ENCODE measurements around the gene MCTP1. TPM values are rescaled to one million over a fixed set of nuclear protein-coding genes. Genes with fewer than 3 reads are reported as not detected.

The MCTP1 gene
- total and polyA plus RNA-seq, 2 of the 8 experiments (the other 6 are each of a cell fraction or from before 2014, with no cell fraction given), result 0.56 to 3.4 TPM

GRCh38 chr5:94731471-94731870, 553.4 kb downstream of the MCTP1 start:
- Histone ChIP-seq H2BK20ac (ENCODE audit: low read length) (no peak overlapping the region), H3K4me1 (replicated peaks in 1 of 4; ENCODE audit: control insufficient read depth in 3 of 4, insufficient read depth in 4 of 4, low read length in 3 of 4) (no peaks in the 10 kb centered on the region), H3K36me3 (ENCODE audit: control insufficient read depth in 2 of 4, insufficient read depth in 4 of 4, low read length in 3 of 4) (no peaks in the 10 kb centered on the region), H3K56ac (replicated peaks; ENCODE audit: insufficient read length, low read depth, low read length) (no peak overlapping the region), H3K4me2 (ENCODE audit: insufficient read depth in 1 of 2, low read depth in 2 of 2, low read length in 2 of 2) (no peak overlapping the region), H3K9me3 (ENCODE audit: insufficient read depth in 2 of 2, low read depth in 1 of 2, low read length in 1 of 2) (no peaks in the 10 kb centered on the region), H3K4ac (replicated peaks; ENCODE audit: insufficient read length, low read depth, low read length) (no peak overlapping the region), H2AK5ac (ENCODE audit: low read depth, low read length) (no peak overlapping the region), H2BK15ac (ENCODE audit: low read length) (no peak overlapping the region), H4K20me1 (replicated peaks in 1 of 2; ENCODE audit: control insufficient read depth in 1 of 2, insufficient read depth in 2 of 2, low read length in 2 of 2) (no peaks in the 10 kb centered on the region), H3K9ac (replicated peaks in 1 of 4; ENCODE audit: extremely low read depth in 1 of 4, low read depth in 3 of 4, low read length in 3 of 4) (no peak overlapping the region), H3K4me3 (ENCODE audit: extremely low read depth in 1 of 4, insufficient read depth in 2 of 4, low read depth in 3 of 4, low read length in 4 of 4) (no peak overlapping the region), H3K27me3 (replicated peaks in 1 of 4; ENCODE audit: control insufficient read depth in 3 of 4, extremely low read depth in 1 of 4, insufficient read depth in 3 of 4, low read length in 3 of 4) (no peaks in the 10 kb centered on the region), H3K79me2 (ENCODE audit: control insufficient read depth in 1 of 2, insufficient read depth in 2 of 2, low read length in 2 of 2) (no peaks in the 10 kb centered on the region), H2AFZ (ENCODE audit: low read length) (no peak overlapping the region), H2BK5ac (ENCODE audit: low read depth, low read length) (no peak overlapping the region), H4K91ac (replicated peaks; ENCODE audit: insufficient read length, low read length) (no peak overlapping the region), H3K23me2 (ENCODE audit: low read depth, low read length) (no peaks in the 10 kb centered on the region; the same call in 1 of the 2 replicates), H3K18ac (ENCODE audit: extremely low read depth, low read length) (no peak overlapping the region), H3K79me1 (ENCODE audit: low read depth, low read length) (no peaks in the 10 kb centered on the region), H4K8ac (ENCODE audit: extremely low read depth, insufficient read depth, low read length) (no peak overlapping the region), H3K23ac (ENCODE audit: insufficient read length) (no peak overlapping the region), H4K5ac (ENCODE audit: insufficient read length, low read depth, low read length) (no peak overlapping the region), H2BK12ac (ENCODE audit: low read depth, low read length) (no peak overlapping the region), H3K14ac (ENCODE audit: insufficient read length) (no peak overlapping the region), H2BK120ac (replicated peaks; ENCODE audit: low read depth, low read length) (no peak overlapping the region), H3K27ac (ENCODE audit: low read depth, low read length) (no peak overlapping the region)
- TF ChIP-seq TBP (IDR thresholded peaks at IDR 0.05; ENCODE audit: low read depth, low read length), result no peak
- no peak for TF ChIP-seq EGR1 (IDR thresholded peaks at IDR 0.05; ENCODE audit: borderline replicate concordance, low read depth, low read length)
- TF ChIP-seq ZNF274 (IDR thresholded peaks at IDR 0.05; ENCODE audit: borderline replicate concordance, extremely low read depth, low read length), result no peak
- TF ChIP-seq CBX8 (IDR thresholded peaks at IDR 0.05; ENCODE audit: borderline replicate concordance, low read depth, low read length), result no peak
- no peak for TF ChIP-seq CEBPB (IDR thresholded peaks at IDR 0.05; ENCODE audit: low read depth, low read length)
- TF ChIP-seq SUZ12 (IDR thresholded peaks at IDR 0.05; ENCODE audit: low read length), result no peak
- TF ChIP-seq CTBP2 (IDR thresholded peaks at IDR 0.05; ENCODE audit: borderline replicate concordance, insufficient read depth, insufficient read length, low read length), result no peak
- TF ChIP-seq TAF7 (optimal IDR thresholded peaks at IDR 0.05; ENCODE audit: borderline replicate concordance, low read depth, low read length), result no peak
- no peak for TF ChIP-seq MAFK (IDR thresholded peaks at IDR 0.05; ENCODE audit: low read depth, low read length)
- FAIRE-seq, result no peak
- POLR2A ChIA-PET (ENCODE audit: partially characterized antibody), result interaction anchor here (0.6 kb wide), 1 partner anchor 603 kb away, joined by 3 read pairs; no protein-coding TSS in a partner anchor
- 75% methylated on average over 1 of the region's 1 CpG; no CpG with 5 or more reads in 1 of the 2 experiments for WGBS, 2 experiments (ENCODE audit: extremely low coverage in 1 of 2, insufficient coverage in 1 of 2, insufficient read length in 1 of 2, insufficient replicate concordance in 2 of 2, low coverage in 1 of 2, low lambda C conversion rate in 2 of 2, missing lambda C conversion rate in 1 of 2)
- no peak for DNase-seq (ENCODE audit: low read depth in 1 of 2, low spot score in 2 of 2)
- CTCF ChIA-PET (ENCODE audit: partially characterized antibody), result no interaction called here

Measured in H1 (cell line).